Right lobe of liver (tissue), 4 donors: Measurements from ENCODE around the gene ASAP2.

ENCODE experiments used
- CTCF ChIP-seq, 4 donors: fragments of 200-600 bp in 3 of 4; fragments of 450-650 bp in 1 of 4; IDR thresholded peaks; one replicate each; pipeline versions ENCODE4 v1.5.1 to v1.8.0; 2016 to 2022; ENCODE audit warnings: antibody characterized with exemption in 4 of 4, mild to moderate bottlenecking in 2 of 4
- POLR2A ChIP-seq: fragments of 450-650 bp; IDR thresholded peaks from one replicate; pipeline ENCODE4 v1.6.1; 2017; ENCODE audit warnings: antibody characterized with exemption, mild to moderate bottlenecking
- donor health status: DM: no; HTN: no; CAD: no.
- donor health status: DM: no; HTN: no; CAD: no.
- donor health status: DM: no; HTN: yes; CAD: no.

DNA sequence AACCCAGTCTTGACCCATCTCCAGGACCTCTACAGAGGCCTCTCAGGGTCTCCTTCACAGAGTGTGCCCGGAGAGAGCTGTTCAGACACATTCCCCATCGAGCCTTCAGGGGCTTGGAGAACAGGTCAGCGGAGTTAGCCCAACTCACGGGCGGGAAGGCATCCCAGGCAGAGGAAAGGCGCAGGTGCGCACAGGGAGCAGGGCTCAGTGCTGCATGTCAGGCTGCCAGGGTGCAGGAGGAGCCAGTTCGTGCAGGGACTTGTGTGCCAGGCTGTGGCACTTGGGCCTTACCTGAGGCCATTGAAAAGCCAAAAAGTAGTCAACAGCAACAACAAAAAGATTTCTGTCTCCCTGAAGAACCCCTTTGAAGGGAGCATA lies 112.7 kb downstream of the ASAP2 start:
- TF ChIP-seq POLR2A (no peak), CTCF (IDR thresholded peaks at IDR 0.05) (no peak)
